ENCODE measurements around the gene CELSR1.

DNA sequence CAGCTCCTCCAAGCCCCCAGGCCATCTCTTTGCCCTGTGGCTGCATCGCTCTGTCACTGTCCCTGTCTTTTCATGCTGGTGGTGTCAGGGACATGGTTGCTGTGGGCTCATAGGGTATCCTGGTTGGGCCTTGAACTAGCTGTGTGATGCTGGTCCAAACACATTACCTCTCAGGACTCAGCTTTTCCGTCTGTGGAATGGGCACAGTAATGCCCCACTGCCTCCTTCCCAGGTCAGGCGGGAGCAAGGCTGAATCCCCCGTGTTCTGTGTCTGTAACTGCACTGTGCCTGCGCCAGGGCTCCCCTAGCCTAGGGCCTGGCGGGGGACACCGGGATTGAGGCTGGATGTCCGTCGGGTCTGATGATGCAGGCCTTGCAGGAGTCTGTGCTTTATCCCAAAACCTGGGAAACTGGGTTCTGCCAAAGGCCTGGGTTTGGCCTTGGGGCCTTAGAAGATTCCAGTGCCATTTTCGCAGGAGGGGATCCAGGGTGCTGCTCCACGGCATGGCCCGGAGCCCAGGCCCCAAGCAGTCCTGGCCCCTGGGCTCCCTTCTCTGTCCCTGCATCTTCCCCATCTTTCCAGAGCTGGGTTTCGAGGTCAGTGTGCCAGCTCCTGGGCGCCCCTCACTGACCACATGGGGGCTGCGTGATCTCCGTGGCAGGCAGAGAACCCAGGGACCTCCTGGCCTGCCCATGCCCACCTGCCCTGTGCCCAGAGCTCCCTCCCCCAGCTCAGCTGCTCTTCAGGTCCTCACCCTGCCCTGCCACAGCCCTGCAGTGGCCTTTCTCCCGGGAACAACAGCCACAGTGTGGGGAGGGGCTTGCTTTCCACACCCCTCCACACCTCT is 32.7 kb upstream of the CELSR1 start:
- TF ChIP-seq, protein P1, sequence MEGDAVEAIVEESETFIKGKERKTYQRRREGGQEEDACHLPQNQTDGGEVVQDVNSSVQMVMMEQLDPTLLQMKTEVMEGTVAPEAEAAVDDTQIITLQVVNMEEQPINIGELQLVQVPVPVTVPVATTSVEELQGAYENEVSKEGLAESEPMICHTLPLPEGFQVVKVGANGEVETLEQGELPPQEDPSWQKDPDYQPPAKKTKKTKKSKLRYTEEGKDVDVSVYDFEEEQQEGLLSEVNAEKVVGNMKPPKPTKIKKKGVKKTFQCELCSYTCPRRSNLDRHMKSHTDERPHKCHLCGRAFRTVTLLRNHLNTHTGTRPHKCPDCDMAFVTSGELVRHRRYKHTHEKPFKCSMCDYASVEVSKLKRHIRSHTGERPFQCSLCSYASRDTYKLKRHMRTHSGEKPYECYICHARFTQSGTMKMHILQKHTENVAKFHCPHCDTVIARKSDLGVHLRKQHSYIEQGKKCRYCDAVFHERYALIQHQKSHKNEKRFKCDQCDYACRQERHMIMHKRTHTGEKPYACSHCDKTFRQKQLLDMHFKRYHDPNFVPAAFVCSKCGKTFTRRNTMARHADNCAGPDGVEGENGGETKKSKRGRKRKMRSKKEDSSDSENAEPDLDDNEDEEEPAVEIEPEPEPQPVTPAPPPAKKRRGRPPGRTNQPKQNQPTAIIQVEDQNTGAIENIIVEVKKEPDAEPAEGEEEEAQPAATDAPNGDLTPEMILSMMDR (conservative IDR thresholded peaks at IDR 0.05): no peak
- TF ChIP-seq EZH2 (IDR thresholded peaks at IDR 0.05; ENCODE audit: low read depth): no peak
